Left lobe of liver (tissue), 2 donors: ENCODE measurements around the gene RAP1B. TPM values are rescaled to one million over a fixed set of nuclear protein-coding genes. Genes with fewer than 3 reads are reported as not detected.

ENCODE experiments used
- ATAC-seq: fragments of 200-7000 bp; cut with Tn5 transposase; one replicate; pipeline ENCODE4 v1.9.1; 2020; ENCODE audit warnings: mild to moderate bottlenecking, moderate library complexity
- DNase-seq: peaks from one replicate; pipeline ENCODE4 v3.0.0-alpha.2; 2020; ENCODE audit warnings: low spot score
- total RNA-seq: library from RNA; stranded (reverse); gene quantifications from one replicate; pipeline ENCODE4 v1.2.1, GENCODE V29; 2021
- donor health status: DM: no; HTN: no; CAD: no; lungs with moderate emphysema.
- donor health status: DM: no; HTN: yes; CAD: no.

Gene RAP1B
- total RNA-seq, 1 donor from 2014 or later = 48.1 TPM

DNA sequence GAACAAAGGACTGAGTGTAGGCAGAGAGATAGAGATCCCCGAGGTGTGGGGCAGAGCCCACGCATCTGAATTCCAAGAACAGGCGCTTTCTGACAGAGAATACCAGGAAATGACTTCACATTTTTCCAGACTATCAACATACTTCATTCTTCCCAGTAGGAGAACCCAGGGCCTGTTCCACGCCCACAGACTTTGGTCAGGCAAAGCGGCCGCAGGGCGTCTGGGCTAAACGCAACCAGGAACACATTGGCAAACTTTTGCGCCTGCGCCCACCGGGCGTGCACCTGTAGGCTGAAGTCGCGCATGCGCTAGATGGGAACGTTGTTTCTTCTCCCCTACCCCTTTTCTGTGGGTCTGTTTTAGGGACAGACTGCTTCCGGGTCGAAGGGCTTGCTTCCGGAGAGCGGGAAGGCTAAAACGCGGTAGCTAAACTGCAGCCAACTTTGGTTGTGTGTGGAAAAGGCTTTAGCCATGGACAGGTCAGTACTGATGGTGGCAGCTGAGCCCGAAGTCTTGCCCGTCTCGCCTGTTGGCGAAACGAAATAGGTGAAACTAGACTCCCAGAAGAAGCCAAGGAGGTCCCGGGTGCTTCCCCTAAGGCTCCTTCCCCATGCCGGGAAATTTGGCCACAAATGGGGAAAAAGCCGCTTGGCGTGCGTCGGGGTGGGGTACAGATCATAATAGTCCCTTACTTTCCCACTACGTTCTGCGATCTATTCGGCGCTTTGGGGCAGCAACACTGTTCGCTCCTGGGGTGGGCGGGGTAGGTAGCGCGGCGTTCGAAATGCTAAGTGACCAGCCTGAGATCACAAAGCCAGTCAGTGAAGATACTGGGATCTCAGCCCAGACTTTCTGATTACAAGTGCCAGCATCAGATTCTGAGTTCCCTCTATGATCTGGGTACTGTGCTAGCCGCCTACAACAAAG lies 76.2 kb downstream of the RAP1B start, which contains the start of gene NUP107:
Gene NUP107 (plus strand): TSS at position 384 of the 927 bp plus-strand sequence. CDS start 88 bp downstream, at position 472.
- peak; percentile 100 for DNase-seq
- ATAC-seq = peak; percentile 98

DNA sequence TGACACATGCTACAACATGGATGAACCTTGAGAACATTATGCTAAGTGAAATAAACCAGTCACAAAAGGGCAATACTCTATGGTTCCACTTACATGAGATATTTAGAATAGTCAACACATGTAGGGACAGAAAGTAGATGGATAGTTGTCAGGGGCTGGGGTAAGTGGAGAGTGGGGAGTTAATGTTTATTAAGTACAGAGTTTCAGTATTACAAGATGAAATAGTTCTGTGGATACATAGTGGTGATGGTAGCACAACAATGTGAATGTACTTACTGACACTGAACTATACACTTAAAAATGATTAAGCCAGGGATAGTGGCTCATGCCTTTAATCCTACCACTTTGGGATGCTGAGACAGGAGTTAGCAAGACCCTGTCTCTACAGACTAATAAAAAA lies 84.8 kb downstream of the RAP1B start:
- DNase-seq (no peak), ATAC-seq (no peak)

GRCh38 chr12:68699486-68699885 lies 88.8 kb downstream of the RAP1B start:
- ATAC-seq = no peak
- no peak for DNase-seq

Other genes with a start within 250 kb of the RAP1B start
- 12.4 TPM for gene NUP107, start 76.1 kb downstream of the RAP1B start, total RNA-seq
- 4.9 TPM for gene SLC35E3, start 135.3 kb downstream of the RAP1B start, total RNA-seq
- 49.2 TPM for gene MDM2, start 197.3 kb downstream of the RAP1B start, total RNA-seq